ENCODE results near the gene TTLL11. TPM values are rescaled to one million over a fixed set of nuclear protein-coding genes. Genes with fewer than 3 reads are reported as not detected.

Gene TTLL11
- total and polyA plus RNA-seq, 2 experiments from 2014 or later: 0.57 to 1.4 TPM

GRCh38 chr9:121999556-121999955, 93.6 kb downstream of the TTLL11 start:
- H3K4me1 Mint-ChIP-seq: peaks cover 12% of the 10 kb centered on the region
- ATAC-seq: no peak

GRCh38 chr9:121998513-121999049, 94.5 kb downstream of the TTLL11 start:
- no peak overlapping the region for H3K4me2 ChIP-seq
- H3K4me1 Mint-ChIP-seq: peaks cover 12% of the 10 kb centered on the region
- H3K27ac Mint-ChIP-seq: no peak overlapping the region
- no peak overlapping the region for H3K4me3 Mint-ChIP-seq
- no peaks in the 10 kb centered on the region for H4K20me1 ChIP-seq (replicated peaks; ENCODE audit: insufficient read depth)
- H3K27me3 Mint-ChIP-seq (ENCODE audit: insufficient read depth, low read depth, poor library complexity): peaks cover 18% of the 10 kb centered on the region
- H3K79me2 ChIP-seq (replicated peaks; ENCODE audit: insufficient read depth): no peaks in the 10 kb centered on the region
- no peaks in the 10 kb centered on the region for H3K36me3 Mint-ChIP-seq (ENCODE audit: low read depth)
- no peak overlapping the region for H3K4me3 ChIP-seq
- no peak for TF ChIP-seq ZNF462 (CRISPR knock-in tag; IDR thresholded peaks at IDR 0.05)
- TF ChIP-seq POLR2AphosphoS5 (IDR thresholded peaks at IDR 0.05; ENCODE audit: low read depth): no peak
- no peak for TF ChIP-seq ETS1 (IDR thresholded peaks at IDR 0.05)
- no peak for TF ChIP-seq REST (IDR thresholded peaks at IDR 0.05; ENCODE audit: unreplicated experiment)
- TF ChIP-seq CREB1 (CRISPR knock-in tag; IDR thresholded peaks at IDR 0.05; ENCODE audit: low read depth): no peak
- no peak for TF ChIP-seq STAT1 (IDR thresholded peaks at IDR 0.05; ENCODE audit: unreplicated experiment)
- no peak for TF ChIP-seq EZH2 (IDR thresholded peaks at IDR 0.05; ENCODE audit: low read depth, unreplicated experiment)
- no peak for TF ChIP-seq EZH2phosphoT487 (IDR thresholded peaks at IDR 0.05; ENCODE audit: unreplicated experiment)
- TF ChIP-seq ZNF114 (CRISPR knock-in tag; IDR thresholded peaks at IDR 0.05): no peak
- no peak for ATAC-seq
- no peak overlapping the region for H2AFZ ChIP-seq
- no peak for DNase-seq (ENCODE audit: low spot score)
- H3F3A ChIP-seq (replicated peaks; ENCODE audit: low read depth): 0 out of 2 replicates have a peak, but pooled peaks cover 3% of the 10 kb centered on the region
- H3K36me3 ChIP-seq (ENCODE audit: insufficient read depth): no peaks in the 10 kb centered on the region
- H3K4me1 ChIP-seq (ENCODE audit: insufficient read depth): peaks cover 11% of the 10 kb centered on the region
- no peaks in the 10 kb centered on the region; the same call in 2 of the 3 replicates for H3K9me3 Mint-ChIP-seq
- H3K27ac ChIP-seq (ENCODE audit: low read depth): no peak overlapping the region
- no peaks in the 10 kb centered on the region for H3K9me2 ChIP-seq (ENCODE audit: insufficient read depth)
- no peaks in the 10 kb centered on the region for H3K27me3 ChIP-seq (ENCODE audit: insufficient read depth)

More at GRCh38 chr9:121999556-121999955, 93.6 kb downstream of the TTLL11 start:
- Histone ChIP-seq H3K4me3 (no peak overlapping the region), H3F3A (replicated peaks; ENCODE audit: low read depth) (0 out of 2 replicates have a peak, but pooled peaks cover 3% of the 10 kb centered on the region), H3K9me2 (ENCODE audit: insufficient read depth) (no peaks in the 10 kb centered on the region), H3K27me3 (ENCODE audit: insufficient read depth) (no peaks in the 10 kb centered on the region), H3K36me3 (ENCODE audit: insufficient read depth) (no peaks in the 10 kb centered on the region), H4K20me1 (replicated peaks; ENCODE audit: insufficient read depth) (no peaks in the 10 kb centered on the region), H3K4me1 (ENCODE audit: insufficient read depth) (peaks cover 11% of the 10 kb centered on the region), H3K4me2 (no peak overlapping the region), H3K79me2 (replicated peaks; ENCODE audit: insufficient read depth) (no peaks in the 10 kb centered on the region), H2AFZ (no peak overlapping the region), H3K27ac (ENCODE audit: low read depth) (no peak overlapping the region)
- Mint-ChIP-seq H3K36me3 (ENCODE audit: low read depth) (no peaks in the 10 kb centered on the region), H3K9me3 (no peaks in the 10 kb centered on the region; the same call in 2 of the 3 replicates), H3K4me3 (no peak overlapping the region), H3K27me3 (ENCODE audit: insufficient read depth, low read depth, poor library complexity) (peaks cover 18% of the 10 kb centered on the region), H3K27ac (no peak overlapping the region)
- TF ChIP-seq ZNF114 (CRISPR knock-in tag; IDR thresholded peaks at IDR 0.05): no peak
- no peak for DNase-seq (ENCODE audit: low spot score)
